GM23248 (cell line): ENCODE results near the gene SCN4A. TPM values are rescaled to one million over a fixed set of nuclear protein-coding genes. Genes with fewer than 3 reads are reported as not detected.

Experiments
- DNase-seq: peaks from one replicate; pipeline ENCODE4 v3.0.0-alpha.2; 2015
- H2AFZ ChIP-seq: fragments of 200-600 bp; sonication (generic); 2 replicates; pipeline ENCODE4 v1.6.1; 2016; ENCODE audit warnings: antibody characterized with exemption
- H3F3A ChIP-seq: fragments of 200-600 bp; sonication (generic); 2 replicates; pipeline ENCODE4 v1.6.1; 2016; ENCODE audit warnings: mild to moderate bottlenecking, antibody characterized with exemption, mixed run types; ENCODE audit not compliant: insufficient read depth
- H3K27ac ChIP-seq: fragments of 200-600 bp; sonication (generic); 2 replicates; pipeline ENCODE4 v1.5.1; 2016; ENCODE audit warnings: mild to moderate bottlenecking
- H3K27me3 ChIP-seq: fragments of 200-600 bp; sonication (generic); replicated peaks from 2 replicates; pipeline ENCODE4 v1.6.1; 2016; ENCODE audit warnings: mild to moderate bottlenecking; ENCODE audit not compliant: insufficient read depth
- H3K36me3 ChIP-seq: fragments of 200-600 bp; sonication (generic); 2 replicates; pipeline ENCODE4 v1.6.1; 2016; ENCODE audit warnings: low read depth, mild to moderate bottlenecking
- H3K4me1 ChIP-seq: fragments of 200-600 bp; sonication (generic); 2 replicates; pipeline ENCODE4 v1.6.1; 2016; ENCODE audit warnings: mild to moderate bottlenecking; ENCODE audit not compliant: insufficient read depth
- H3K4me2 ChIP-seq: fragments of 200-600 bp; sonication (generic); one replicate; pipeline ENCODE4 v1.6.1; 2016; ENCODE audit warnings: mild to moderate bottlenecking; ENCODE audit not compliant: unreplicated experiment
- H3K4me3 ChIP-seq: fragments of 200-600 bp; sonication (generic); 2 replicates; pipeline ENCODE4 v1.5.1; 2016; ENCODE audit warnings: mild to moderate bottlenecking
- H3K79me2 ChIP-seq: fragments of 200-600 bp; sonication (generic); 2 replicates; pipeline ENCODE4 v1.6.1; 2016; ENCODE audit warnings: mild to moderate bottlenecking; ENCODE audit not compliant: insufficient read depth
- H3K9ac ChIP-seq: fragments of 200-600 bp; sonication (generic); 2 replicates; pipeline ENCODE4 v1.6.1; 2016; ENCODE audit warnings: mild to moderate bottlenecking
- H3K9me2 ChIP-seq: fragments of 200-600 bp; sonication (generic); 2 replicates; pipeline ENCODE4 v1.6.1; 2016; ENCODE audit warnings: mixed run types, mild to moderate bottlenecking, moderate library complexity; ENCODE audit not compliant: insufficient read depth
- H3K9me3 ChIP-seq: fragments of 200-600 bp; sonication (generic); one replicate; pipeline ENCODE4 v1.6.1; 2017; ENCODE audit warnings: low read depth
- H4K20me1 ChIP-seq: fragments of 200-600 bp; sonication (generic); 2 replicates; pipeline ENCODE4 v1.6.0; 2016; ENCODE audit not compliant: insufficient read depth
- EZH2 ChIP-seq: fragments of 200-600 bp; sonication (generic); IDR thresholded peaks from 2 replicates; pipeline ENCODE4 v1.6.1; 2018; ENCODE audit warnings: antibody characterized with exemption, mild to moderate bottlenecking; ENCODE audit not compliant: insufficient read depth, poor library complexity, severe bottlenecking
- EZH2phosphoT487 ChIP-seq: fragments of 200-600 bp; sonication (generic); IDR thresholded peaks from 2 replicates; pipeline ENCODE4 v1.6.1; 2018; ENCODE audit warnings: antibody characterized with exemption, moderate library complexity, mild to moderate bottlenecking, low read depth; ENCODE audit not compliant: insufficient read depth
- WGBS, 2 experiments: methylation state at CpG; one replicate each; pipeline ENCODE4 v1.1.6; 2015 to 2017; ENCODE audit warnings: low lambda C conversion rate in 2 of 2, low coverage in 1 of 2; ENCODE audit errors: missing lambda C conversion rate in 2 of 2; 5-methylcytosine and 5-hydroxymethylcytosine counted together
- in situ Hi-C: fragments of 300-500 bp; cut with MboI; formaldehyde crosslinking; loops from 2 replicates; pipeline ENCODE4 v1.15.0; 2020
- polyA plus RNA-seq: library from polyadenylated mRNA; unstranded; fragments of >200 nt; fragmentation: Nextera tagmentation; extraction: Ambion mirVana; gene quantifications from 2 replicates; pipeline ENCODE4 v1.2.1, GENCODE V29; 2016
- total RNA-seq: library from RNA; depleted of rRNA; stranded (reverse); fragments of >200 nt; shearing (Covaris generic); gene quantifications from 2 replicates; pipeline ENCODE4 v1.2.3, GENCODE V29; 2014

The SCN4A gene
- total and polyA plus RNA-seq, 2 experiments from 2014 or later = not detected

- no peak for DNase-seq
- Histone ChIP-seq H3K9me3 (no peaks in the 10 kb centered on the region), H3K9ac (no peak overlapping the region), H3K36me3 (no peaks in the 10 kb centered on the region), H3K4me3 (no peak overlapping the region), H3K79me2 (no peaks in the 10 kb centered on the region), H2AFZ (no peak overlapping the region), H3K27ac (no peak overlapping the region), H3K27me3 (no peaks in the 10 kb centered on the region), H3K9me2 (no peaks in the 10 kb centered on the region), H4K20me1 (no peaks in the 10 kb centered on the region), H3K4me2 (no peak overlapping the region), H3F3A (no peaks in the 10 kb centered on the region), H3K4me1 (0 out of 2 replicates have a peak, but pooled peaks cover 4% of the 10 kb centered on the region)
- TF ChIP-seq EZH2phosphoT487 (no peak), EZH2 (no peak)
- 68 to 73% methylated on average over 13 of the region's 13 CpGs for whole genome bisulfite sequencing, 2 experiments
- in situ Hi-C loops = no loop called here
Measured at GRCh38 chr17:64003526-64004121, 30.9 kb upstream of the SCN4A start.

- H4K20me1 ChIP-seq = no peaks in the 10 kb centered on the region
- no peaks in the 10 kb centered on the region for H3K9me2 ChIP-seq
- 78 to 79% methylated on average over 22 of the region's 22 CpGs for WGBS, 2 experiments
- no peaks in the 10 kb centered on the region for H3F3A ChIP-seq
- TF ChIP-seq EZH2 (no peak), EZH2phosphoT487 (no peak)
- H3K79me2 ChIP-seq = no peaks in the 10 kb centered on the region
- no peaks in the 10 kb centered on the region for H3K9me3 ChIP-seq
- in situ Hi-C loops = no loop called here
- no peak overlapping the region for H3K4me3 ChIP-seq
- H3K4me2 ChIP-seq = no peak overlapping the region
- H3K27me3 ChIP-seq = peaks cover 2% of the 10 kb centered on the region
- no peak overlapping the region for H3K27ac ChIP-seq
- H3K36me3 ChIP-seq = no peaks in the 10 kb centered on the region
- H3K4me1 ChIP-seq = 0 out of 2 replicates have a peak, but pooled peaks cover 4% of the 10 kb centered on the region
- H2AFZ ChIP-seq = no peak overlapping the region
- DNase-seq = no peak
- no peak overlapping the region for H3K9ac ChIP-seq
Measured at GRCh38 chr17:64002658-64003525, 30.2 kb upstream of the SCN4A start.

- in situ Hi-C loops = no loop called here
- H3K9me2 ChIP-seq = no peaks in the 10 kb centered on the region
- no peaks in the 10 kb centered on the region for H3F3A ChIP-seq
- no peak overlapping the region for H3K4me2 ChIP-seq
- H4K20me1 ChIP-seq = no peaks in the 10 kb centered on the region
- no peak for TF ChIP-seq EZH2
- TF ChIP-seq EZH2phosphoT487 = no peak
- 81 to 87% methylated on average over 10 to 14 of the region's 14 CpGs for WGBS, 2 experiments
- H3K4me1 ChIP-seq = 0 out of 2 replicates have a peak, but pooled peaks cover 4% of the 10 kb centered on the region
- no peaks in the 10 kb centered on the region for H3K36me3 ChIP-seq
- H3K27me3 ChIP-seq = peaks cover 11% of the 10 kb centered on the region
- H3K9me3 ChIP-seq = no peaks in the 10 kb centered on the region
- H3K9ac ChIP-seq = no peak overlapping the region
- DNase-seq = no peak
- H3K27ac ChIP-seq = no peak overlapping the region
- no peak overlapping the region for H3K4me3 ChIP-seq
- no peak overlapping the region for H2AFZ ChIP-seq
- no peaks in the 10 kb centered on the region for H3K79me2 ChIP-seq
Measured at GRCh38 chr17:64001763-64002529, 29.2 kb upstream of the SCN4A start.

GRCh38 chr17:64001091-64001579, 28.4 kb upstream of the SCN4A start:
- Histone ChIP-seq H3K4me2 (no peak overlapping the region), H3K79me2 (no peaks in the 10 kb centered on the region), H3K9me2 (no peaks in the 10 kb centered on the region), H3K9ac (no peak overlapping the region), H3K36me3 (no peaks in the 10 kb centered on the region), H3K4me1 (0 out of 2 replicates have a peak, but pooled peaks cover 4% of the 10 kb centered on the region), H4K20me1 (no peaks in the 10 kb centered on the region), H3K27me3 (peaks cover 14% of the 10 kb centered on the region), H3K9me3 (no peaks in the 10 kb centered on the region), H3K27ac (no peak overlapping the region), H3F3A (no peaks in the 10 kb centered on the region), H3K4me3 (no peak overlapping the region), H2AFZ (no peak overlapping the region)
- DNase-seq = no peak
- 77 to 78% methylated on average over 6 to 7 of the region's 7 CpGs for WGBS, 2 experiments
- TF ChIP-seq EZH2 (no peak), EZH2phosphoT487 (no peak)
- in situ Hi-C loops = no loop called here
